ENCODE measurements around the gene RABGAP1L.
"Not testable (repeated sequence)": the region's sequence is repeated elsewhere in the genome, so short reads cannot be mapped to it uniquely, and the experiment has no call there.

RABGAP1L gene

GRCh38 chr1:174877208-174877673 lies 717.9 kb downstream of the RABGAP1L start:
- in situ Hi-C loops (cut with HindIII; ENCODE audit: low pct_ligation_motif_present, low pct_unique_long_range_greater_than_20kb, low sequenced_read_pairs): no loop called here
- no peak for DNase-seq

DNA sequence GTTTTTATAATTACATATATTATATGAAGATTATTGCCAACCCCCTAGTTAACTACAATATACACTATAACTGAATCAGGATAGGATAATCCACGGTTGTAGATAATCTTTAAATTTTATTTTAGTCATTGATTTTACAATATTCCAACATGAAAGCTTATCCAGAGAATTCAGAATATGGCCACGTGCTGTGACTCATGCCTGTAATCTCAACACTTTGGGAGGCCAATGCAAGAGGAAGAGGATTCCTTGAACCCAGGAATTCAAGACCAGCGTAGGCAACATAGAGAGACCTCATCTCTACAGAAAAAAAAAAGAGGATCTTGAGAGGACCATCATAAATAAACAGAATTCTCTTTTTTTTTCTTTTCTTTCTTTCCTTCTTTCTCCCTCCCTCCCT lies 720.9 kb downstream of the RABGAP1L start:
- no peak for DNase-seq
- in situ Hi-C loops (cut with HindIII; ENCODE audit: low pct_ligation_motif_present, low pct_unique_long_range_greater_than_20kb, low sequenced_read_pairs): no loop called here

- DNase-seq: no peak
- in situ Hi-C loops (cut with HindIII; ENCODE audit: low pct_ligation_motif_present, low pct_unique_long_range_greater_than_20kb, low sequenced_read_pairs): no loop called here
Measured at GRCh38 chr1:174883409-174883808, 724.1 kb downstream of the RABGAP1L start.

DNA sequence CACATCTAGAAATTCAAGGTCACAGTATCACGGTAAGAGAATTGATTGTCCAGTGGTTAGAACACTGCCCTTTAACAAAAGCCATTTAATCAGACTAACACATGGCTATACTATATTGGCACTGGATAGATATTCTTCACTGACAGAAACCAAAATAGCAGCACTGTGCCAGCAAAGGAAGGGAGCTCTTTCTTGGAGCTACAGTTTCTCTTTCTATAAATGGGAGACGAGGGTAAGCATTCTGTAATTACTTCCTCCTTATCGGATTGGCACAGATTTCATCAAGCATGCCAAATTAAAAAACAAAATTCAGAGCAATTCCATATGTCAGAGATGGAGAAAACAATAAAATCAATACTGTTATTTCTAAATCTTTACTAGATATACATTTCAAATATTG lies 724.7 kb downstream of the RABGAP1L start:
- no peak for DNase-seq
- in situ Hi-C loops (cut with HindIII; ENCODE audit: low pct_ligation_motif_present, low pct_unique_long_range_greater_than_20kb, low sequenced_read_pairs): no loop called here

GRCh38 chr1:174884566-174884965 lies 725.2 kb downstream of the RABGAP1L start:
- no peak for DNase-seq
- in situ Hi-C loops (cut with HindIII; ENCODE audit: low pct_ligation_motif_present, low pct_unique_long_range_greater_than_20kb, low sequenced_read_pairs): no loop called here

DNA sequence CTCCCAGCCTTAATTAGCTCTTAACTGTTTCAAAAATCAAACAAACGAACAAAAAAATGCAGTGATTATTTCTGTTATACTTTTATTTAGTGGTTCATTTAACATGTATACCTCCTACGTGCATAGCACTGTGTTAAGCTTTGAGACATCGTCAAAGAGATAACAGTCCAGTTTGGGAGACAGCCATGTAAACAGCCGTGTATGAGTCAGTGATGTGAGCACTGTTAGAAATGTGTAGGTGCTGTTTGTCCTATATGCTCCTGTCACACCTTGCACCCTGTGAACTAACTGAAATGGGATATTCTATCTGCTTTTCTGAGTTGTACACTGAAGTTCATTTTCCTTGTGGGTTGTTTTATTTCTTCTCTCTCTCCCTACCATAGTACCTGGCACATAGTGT lies 730.7 kb downstream of the RABGAP1L start:
- DNase-seq: no peak
- in situ Hi-C loops (cut with HindIII; ENCODE audit: low pct_ligation_motif_present, low pct_unique_long_range_greater_than_20kb, low sequenced_read_pairs): no loop called here

GRCh38 chr1:174892016-174892415 lies 732.7 kb downstream of the RABGAP1L start:
- in situ Hi-C loops (cut with HindIII; ENCODE audit: low pct_ligation_motif_present, low pct_unique_long_range_greater_than_20kb, low sequenced_read_pairs): no loop called here
- DNase-seq: no peak

GRCh38 chr1:174894117-174894762 lies 734.9 kb downstream of the RABGAP1L start:
- in situ Hi-C loops (cut with HindIII; ENCODE audit: low pct_ligation_motif_present, low pct_unique_long_range_greater_than_20kb, low sequenced_read_pairs): no loop called here

DNA sequence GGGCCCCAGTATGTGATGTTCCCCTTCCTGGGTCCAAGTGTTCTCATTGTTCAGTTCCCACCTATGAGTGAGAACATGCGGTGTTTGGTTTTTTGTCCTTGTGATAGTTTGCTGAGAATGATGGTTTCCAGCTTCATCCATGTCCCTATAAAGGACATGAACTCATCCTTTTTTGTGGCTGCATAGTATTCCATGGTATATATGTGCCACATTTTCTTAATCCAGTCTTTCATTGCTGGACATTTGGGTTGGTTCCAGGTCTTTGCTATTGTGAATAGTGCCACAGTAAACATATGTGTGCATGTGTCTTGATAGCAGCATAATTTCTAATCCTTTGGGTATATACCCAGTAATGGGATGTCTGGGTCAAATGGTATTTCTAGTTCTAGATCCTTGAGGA lies 736.3 kb downstream of the RABGAP1L start:
- DNase-seq; in situ Hi-C loops (cut with HindIII; ENCODE audit: low pct_ligation_motif_present, low pct_unique_long_range_greater_than_20kb, low sequenced_read_pairs): not testable (repeated sequence)

More at GRCh38 chr1:174894117-174894762, 734.9 kb downstream of the RABGAP1L start:
- DNase-seq: no peak

GRCh38 chr1:174898102-174898797 lies 738.9 kb downstream of the RABGAP1L start:
- in situ Hi-C loops (cut with HindIII; ENCODE audit: low pct_ligation_motif_present, low pct_unique_long_range_greater_than_20kb, low sequenced_read_pairs): no loop called here
- no peak for DNase-seq

GRCh38 chr1:174900317-174900716 lies 741.0 kb downstream of the RABGAP1L start:
- in situ Hi-C loops (cut with HindIII; ENCODE audit: low pct_ligation_motif_present, low pct_unique_long_range_greater_than_20kb, low sequenced_read_pairs): no loop called here
- no peak for DNase-seq

- no peak for DNase-seq
- in situ Hi-C loops (cut with HindIII; ENCODE audit: low pct_ligation_motif_present, low pct_unique_long_range_greater_than_20kb, low sequenced_read_pairs): no loop called here
Measured at GRCh38 chr1:174902531-174903099, 743.3 kb downstream of the RABGAP1L start.

DNA sequence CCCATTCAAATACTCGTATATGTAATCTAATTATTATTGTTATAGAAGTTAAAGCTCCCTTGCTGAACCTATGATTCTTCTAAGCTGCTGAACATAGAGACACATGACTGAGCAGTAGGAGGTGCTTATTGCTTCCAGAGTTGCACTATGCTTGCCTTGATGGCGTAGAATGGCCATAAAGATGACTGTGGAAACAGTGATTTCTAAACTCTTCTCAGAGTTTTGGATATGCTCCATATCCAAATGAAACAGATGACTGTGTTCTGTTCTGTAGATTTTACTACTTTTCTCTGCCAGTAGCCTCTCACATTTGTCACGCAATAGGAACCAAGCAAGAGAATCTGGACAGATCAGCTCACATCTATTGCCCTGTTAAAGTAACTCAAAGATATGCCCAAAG lies 752.3 kb downstream of the RABGAP1L start:
- no peak for DNase-seq
- in situ Hi-C loops (cut with HindIII; ENCODE audit: low pct_ligation_motif_present, low pct_unique_long_range_greater_than_20kb, low sequenced_read_pairs): no loop called here

DNA sequence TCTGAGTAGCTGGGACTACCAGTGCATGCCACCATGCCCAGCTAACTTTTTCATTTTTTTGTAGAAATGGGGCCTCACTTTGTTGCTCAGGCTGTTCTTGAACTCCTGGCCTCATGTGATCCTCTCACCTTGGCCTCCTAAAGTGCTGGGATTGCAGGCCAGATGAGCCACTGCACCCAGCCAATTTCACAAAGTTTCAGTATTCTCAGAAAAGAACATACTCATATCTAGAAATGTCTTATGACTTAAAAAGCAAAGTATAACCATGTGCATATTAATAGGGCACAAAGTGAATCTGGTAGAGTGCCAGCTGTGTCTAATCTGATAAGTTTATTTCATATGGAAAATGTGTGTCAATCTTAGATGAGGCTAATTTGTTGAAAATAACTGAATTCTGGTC lies 752.9 kb downstream of the RABGAP1L start:
- no peak for DNase-seq
- in situ Hi-C loops (cut with HindIII; ENCODE audit: low pct_ligation_motif_present, low pct_unique_long_range_greater_than_20kb, low sequenced_read_pairs): no loop called here

DNA sequence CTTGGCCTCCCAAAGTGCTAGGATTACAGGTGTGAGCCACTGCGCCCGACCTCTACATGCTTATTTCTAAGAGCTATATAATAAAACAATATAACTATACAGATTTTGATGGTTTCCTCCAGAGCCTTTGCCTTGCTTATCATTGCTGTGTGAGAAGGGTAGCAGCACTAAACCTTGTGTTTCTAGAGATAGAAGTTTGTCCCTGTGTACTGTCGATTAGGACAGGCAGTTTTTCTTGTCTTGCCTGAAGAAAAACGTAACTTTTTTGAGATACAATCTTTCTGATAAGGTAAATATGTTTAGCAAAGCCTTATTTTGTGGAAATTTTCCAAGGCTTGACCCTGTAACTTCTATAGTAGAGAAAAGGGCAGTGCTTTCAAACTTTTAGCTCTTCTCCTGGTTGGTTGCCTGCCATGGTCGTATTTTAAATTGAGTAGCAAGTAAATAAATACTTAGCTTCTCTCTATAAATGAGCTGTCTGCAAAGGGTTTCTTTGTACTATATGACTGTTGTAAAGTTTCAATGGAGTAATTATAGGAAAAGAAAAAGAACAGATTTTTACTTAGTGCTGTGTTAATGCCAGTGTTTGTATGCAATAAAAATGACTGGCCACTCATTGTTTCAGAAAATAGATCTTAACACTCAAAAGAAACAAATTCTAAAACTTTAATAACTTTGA lies 754.0 kb downstream of the RABGAP1L start:
- DNase-seq: no peak
- in situ Hi-C loops (cut with HindIII; ENCODE audit: low pct_ligation_motif_present, low pct_unique_long_range_greater_than_20kb, low sequenced_read_pairs): no loop called here

DNA sequence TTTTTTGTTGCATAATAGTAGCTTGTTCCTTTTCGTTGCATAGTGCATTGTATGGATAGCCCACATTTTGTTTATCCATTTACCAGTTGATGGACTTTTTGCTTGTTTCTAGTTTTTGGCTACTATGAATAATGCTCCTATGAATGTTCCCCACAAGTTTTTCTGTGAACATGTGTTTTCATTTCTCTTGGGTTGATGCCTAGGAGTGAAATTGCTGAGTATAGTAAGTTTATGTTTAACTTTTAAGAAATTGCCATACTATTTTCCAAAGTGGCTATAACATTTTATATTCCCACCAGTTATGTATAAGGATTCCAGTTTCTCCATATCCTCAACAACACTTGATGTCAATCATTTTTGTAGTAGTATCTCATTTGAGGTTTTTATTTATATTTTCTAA lies 755.7 kb downstream of the RABGAP1L start:
- DNase-seq: no peak
- in situ Hi-C loops (cut with HindIII; ENCODE audit: low pct_ligation_motif_present, low pct_unique_long_range_greater_than_20kb, low sequenced_read_pairs): no loop called here

DNA sequence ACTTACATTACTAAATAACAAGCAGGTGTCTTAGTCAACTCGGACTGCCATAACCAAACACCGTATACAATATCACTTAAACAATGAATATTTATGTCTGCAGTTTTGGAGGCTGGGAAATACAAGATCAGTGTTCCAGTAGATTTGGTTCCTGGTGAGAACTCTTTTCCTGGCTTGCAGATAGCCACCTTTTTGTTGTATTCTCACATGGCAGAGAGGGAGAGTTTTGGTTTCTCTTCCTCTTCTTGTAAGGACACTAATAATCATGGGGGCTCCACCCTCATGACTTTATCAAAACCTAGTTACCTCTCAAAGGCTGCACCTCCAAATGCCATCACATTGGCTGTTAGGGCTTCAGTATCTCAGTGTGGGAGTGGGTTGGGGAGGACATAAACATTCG lies 757.5 kb downstream of the RABGAP1L start:
- in situ Hi-C loops (cut with HindIII; ENCODE audit: low pct_ligation_motif_present, low pct_unique_long_range_greater_than_20kb, low sequenced_read_pairs): no loop called here
- no peak for DNase-seq

GRCh38 chr1:174920093-174920492 lies 760.8 kb downstream of the RABGAP1L start:
- DNase-seq: no peak
- in situ Hi-C loops (cut with HindIII; ENCODE audit: low pct_ligation_motif_present, low pct_unique_long_range_greater_than_20kb, low sequenced_read_pairs): no loop called here

- DNase-seq: no peak
- in situ Hi-C loops (cut with HindIII; ENCODE audit: low pct_ligation_motif_present, low pct_unique_long_range_greater_than_20kb, low sequenced_read_pairs): no loop called here
Measured at GRCh38 chr1:174922121-174922520, 762.8 kb downstream of the RABGAP1L start.
